ENCODE measurements around the gene PNPLA8.

DNA sequence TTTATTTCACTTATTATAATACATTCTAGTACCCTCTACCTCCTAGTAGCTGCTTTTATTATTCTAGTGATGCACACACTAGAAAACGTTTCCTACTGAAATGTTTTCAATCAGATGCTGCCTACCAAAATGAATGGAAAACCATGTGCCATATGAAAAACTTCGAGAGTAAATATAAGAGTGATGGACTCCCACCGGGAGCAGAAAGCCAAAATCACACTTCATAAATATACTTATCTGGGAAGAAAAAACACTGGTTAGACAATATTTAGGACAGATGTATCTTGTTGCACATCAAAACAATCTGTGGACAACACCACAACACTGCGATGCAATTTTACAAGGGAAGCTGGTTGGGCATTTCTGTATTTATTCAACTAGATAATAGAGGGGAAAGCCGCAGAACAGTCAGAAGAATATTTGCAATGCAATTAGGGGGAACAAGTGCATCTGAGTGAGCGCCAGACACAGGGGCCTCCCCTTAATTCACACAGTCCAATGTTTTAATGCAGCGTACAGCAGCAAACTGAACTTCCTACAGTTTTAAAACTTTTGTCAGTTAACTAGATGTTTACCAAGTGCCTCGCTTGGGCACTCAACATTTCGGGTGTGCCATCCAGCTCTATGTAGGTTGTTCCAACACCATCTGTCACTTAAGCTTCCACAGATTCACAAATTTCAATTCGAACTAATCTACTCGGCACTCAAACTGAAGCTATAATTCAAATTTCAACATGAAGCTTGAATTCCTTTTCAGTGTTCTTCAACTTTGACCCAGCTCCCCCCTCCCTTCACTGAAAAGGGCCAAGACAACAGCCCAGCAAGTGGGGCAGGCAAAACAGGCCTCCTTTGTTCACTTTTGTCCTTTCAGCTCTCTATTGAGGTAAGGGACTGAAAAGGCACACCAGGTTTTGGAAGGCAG is 77.1 kb downstream of the PNPLA8 start:
- TF ChIP-seq, protein P1, sequence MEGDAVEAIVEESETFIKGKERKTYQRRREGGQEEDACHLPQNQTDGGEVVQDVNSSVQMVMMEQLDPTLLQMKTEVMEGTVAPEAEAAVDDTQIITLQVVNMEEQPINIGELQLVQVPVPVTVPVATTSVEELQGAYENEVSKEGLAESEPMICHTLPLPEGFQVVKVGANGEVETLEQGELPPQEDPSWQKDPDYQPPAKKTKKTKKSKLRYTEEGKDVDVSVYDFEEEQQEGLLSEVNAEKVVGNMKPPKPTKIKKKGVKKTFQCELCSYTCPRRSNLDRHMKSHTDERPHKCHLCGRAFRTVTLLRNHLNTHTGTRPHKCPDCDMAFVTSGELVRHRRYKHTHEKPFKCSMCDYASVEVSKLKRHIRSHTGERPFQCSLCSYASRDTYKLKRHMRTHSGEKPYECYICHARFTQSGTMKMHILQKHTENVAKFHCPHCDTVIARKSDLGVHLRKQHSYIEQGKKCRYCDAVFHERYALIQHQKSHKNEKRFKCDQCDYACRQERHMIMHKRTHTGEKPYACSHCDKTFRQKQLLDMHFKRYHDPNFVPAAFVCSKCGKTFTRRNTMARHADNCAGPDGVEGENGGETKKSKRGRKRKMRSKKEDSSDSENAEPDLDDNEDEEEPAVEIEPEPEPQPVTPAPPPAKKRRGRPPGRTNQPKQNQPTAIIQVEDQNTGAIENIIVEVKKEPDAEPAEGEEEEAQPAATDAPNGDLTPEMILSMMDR (IDR thresholded peaks at IDR 0.05 in 4 of 5, conservative IDR thresholded peaks at IDR 0.05 in 1 of 5), result no peak
- TF ChIP-seq POLR2A (IDR thresholded peaks at IDR 0.05), result no peak
